ENCODE measurements around the gene KRTCAP2.
"Not testable (repeated sequence)": the region's sequence is repeated elsewhere in the genome, so short reads cannot be mapped to it uniquely, and the experiment has no call there.

Gene KRTCAP2

GRCh38 chr1:155181371-155182051 is 8.4 kb upstream of the KRTCAP2 start:
- DNase-seq, result no peak

GRCh38 chr1:155179112-155180031 is 6.3 kb upstream of the KRTCAP2 start:
- DNase-seq, result no peak

- no peak for DNase-seq
Observed at GRCh38 chr1:155178441-155179111, 5.5 kb upstream of the KRTCAP2 start.

GRCh38 chr1:155177918-155178281 is 4.8 kb upstream of the KRTCAP2 start:
- no peak for DNase-seq

- DNase-seq, result no peak
Observed at GRCh38 chr1:155177192-155177917, 4.3 kb upstream of the KRTCAP2 start.

GRCh38 chr1:155176544-155177071 is 3.5 kb upstream of the KRTCAP2 start:
- DNase-seq, result peak; percentile 79

- DNase-seq, result no peak
Observed at GRCh38 chr1:155175927-155176371, 2.8 kb upstream of the KRTCAP2 start.

- DNase-seq, result no peak
Observed at GRCh38 chr1:155175281-155175926, 2.3 kb upstream of the KRTCAP2 start.

- peak; percentile 62 for DNase-seq
Observed at GRCh38 chr1:155174324-155175280, 1.5 kb upstream of the KRTCAP2 start.

- DNase-seq, result peak; percentile 73
Observed at GRCh38 chr1:155173478-155174323, 597 bp upstream of the KRTCAP2 start, which contains the start of gene TRIM46. TSS of gene TRIM46 (plus strand) at chr1:155173849. CDS start at chr1:155173967, 118 bp downstream.

- no peak for DNase-seq
Observed at GRCh38 chr1:155171836-155172731, 1.0 kb downstream of the KRTCAP2 start.

GRCh38 chr1:155170806-155171205 is 2.3 kb downstream of the KRTCAP2 start:
- DNase-seq, result no peak

GRCh38 chr1:155170101-155170785 is 2.9 kb downstream of the KRTCAP2 start:
- no peak for DNase-seq

GRCh38 chr1:155169541-155169940 is 3.6 kb downstream of the KRTCAP2 start:
- no peak for DNase-seq

GRCh38 chr1:155168456-155169210 is 4.5 kb downstream of the KRTCAP2 start:
- no peak for DNase-seq

GRCh38 chr1:155168105-155168445 is 5.0 kb downstream of the KRTCAP2 start:
- not testable (repeated sequence) for DNase-seq

Measured in CD4-positive, alpha-beta T cell treated with Interleukin-15 for 1 hour (primary cell).